ENCODE measurements around the gene HPRT1. TPM values are rescaled to one million over a fixed set of nuclear protein-coding genes. Genes with fewer than 3 reads are reported as not detected.

Gene HPRT1
- 53.0 TPM for polyA plus RNA-seq

DNA sequence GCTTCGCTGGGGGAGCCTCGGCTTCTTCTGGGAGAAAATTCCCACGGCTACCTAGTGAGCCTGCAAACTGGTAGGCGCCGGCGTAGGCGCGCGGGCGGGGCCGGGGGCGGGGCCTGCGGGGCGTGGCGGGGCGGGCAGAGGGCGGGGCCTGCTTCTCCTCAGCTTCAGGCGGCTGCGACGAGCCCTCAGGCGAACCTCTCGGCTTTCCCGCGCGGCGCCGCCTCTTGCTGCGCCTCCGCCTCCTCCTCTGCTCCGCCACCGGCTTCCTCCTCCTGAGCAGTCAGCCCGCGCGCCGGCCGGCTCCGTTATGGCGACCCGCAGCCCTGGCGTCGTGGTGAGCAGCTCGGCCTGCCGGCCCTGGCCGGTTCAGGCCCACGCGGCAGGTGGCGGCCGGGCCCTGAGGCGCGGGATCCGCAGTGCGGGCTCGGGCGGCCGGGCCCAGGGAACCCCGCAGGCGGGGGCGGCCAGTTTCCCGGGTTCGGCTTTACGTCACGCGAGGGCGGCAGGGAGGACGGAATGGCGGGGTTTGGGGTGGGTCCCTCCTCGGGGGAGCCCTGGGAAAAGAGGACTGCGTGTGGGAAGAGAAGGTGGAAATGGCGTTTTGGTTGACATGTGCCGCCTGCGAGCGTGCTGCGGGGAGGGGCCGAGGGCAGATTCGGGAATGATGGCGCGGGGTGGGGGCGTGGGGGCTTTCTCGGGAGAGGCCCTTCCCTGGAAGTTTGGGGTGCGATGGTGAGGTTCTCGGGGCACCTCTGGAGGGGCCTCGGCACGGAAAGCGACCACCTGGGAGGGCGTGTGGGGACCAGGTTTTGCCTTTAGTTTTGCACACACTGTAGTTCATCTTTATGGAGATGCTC lies at the start of gene HPRT1:
TSS of gene HPRT1 (plus strand) at position 161 of the 857 bp plus-strand sequence. CDS start at position 308, 147 bp downstream.
- Mint-ChIP-seq H3K4me1 (peaks cover 4 to 13% (median 10%) of the 10 kb centered on the region in 3 donors), H3K27ac (peak within 1 kb of the TSS; percentile 50 to 97 (median 76))

DNA sequence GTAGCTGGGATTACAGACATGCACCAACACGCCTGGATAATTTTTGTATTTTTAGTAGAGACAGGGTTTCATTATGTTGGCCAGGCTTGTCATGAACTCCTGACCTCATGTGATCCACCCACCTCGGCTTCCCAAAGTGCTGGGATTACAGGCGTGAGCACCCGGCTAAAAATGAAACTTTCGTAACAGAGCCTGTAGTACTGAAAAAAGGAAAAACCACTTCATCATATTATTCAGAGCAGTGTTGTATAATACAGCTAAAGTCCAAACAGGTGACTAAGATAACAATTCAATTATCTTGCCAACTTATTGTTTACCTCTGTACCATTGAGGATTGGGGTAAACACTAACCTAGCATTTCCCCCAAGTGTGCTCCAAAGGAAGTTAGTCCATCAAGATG lies 43.9 kb upstream of the HPRT1 start:
- Mint-ChIP-seq H3K9me3 (no peaks in the 10 kb centered on the region), H3K36me3 (peaks cover 2% of the 10 kb centered on the region), H3K4me1 (no peaks in the 10 kb centered on the region), H3K27me3 (no peaks in the 10 kb centered on the region), H3K4me3 (no peak overlapping the region), H3K27ac (no peak overlapping the region)

More for the DNA sequence above, at the start of gene HPRT1:
- Mint-ChIP-seq H3K27me3 (no peaks in the 10 kb centered on the region), H3K9me3 (no peaks in the 10 kb centered on the region), H3K36me3 (no peaks in the 10 kb centered on the region), H3K4me3 (peak within 1 kb of the TSS; percentile 85 to 97 (median 94))

DNA sequence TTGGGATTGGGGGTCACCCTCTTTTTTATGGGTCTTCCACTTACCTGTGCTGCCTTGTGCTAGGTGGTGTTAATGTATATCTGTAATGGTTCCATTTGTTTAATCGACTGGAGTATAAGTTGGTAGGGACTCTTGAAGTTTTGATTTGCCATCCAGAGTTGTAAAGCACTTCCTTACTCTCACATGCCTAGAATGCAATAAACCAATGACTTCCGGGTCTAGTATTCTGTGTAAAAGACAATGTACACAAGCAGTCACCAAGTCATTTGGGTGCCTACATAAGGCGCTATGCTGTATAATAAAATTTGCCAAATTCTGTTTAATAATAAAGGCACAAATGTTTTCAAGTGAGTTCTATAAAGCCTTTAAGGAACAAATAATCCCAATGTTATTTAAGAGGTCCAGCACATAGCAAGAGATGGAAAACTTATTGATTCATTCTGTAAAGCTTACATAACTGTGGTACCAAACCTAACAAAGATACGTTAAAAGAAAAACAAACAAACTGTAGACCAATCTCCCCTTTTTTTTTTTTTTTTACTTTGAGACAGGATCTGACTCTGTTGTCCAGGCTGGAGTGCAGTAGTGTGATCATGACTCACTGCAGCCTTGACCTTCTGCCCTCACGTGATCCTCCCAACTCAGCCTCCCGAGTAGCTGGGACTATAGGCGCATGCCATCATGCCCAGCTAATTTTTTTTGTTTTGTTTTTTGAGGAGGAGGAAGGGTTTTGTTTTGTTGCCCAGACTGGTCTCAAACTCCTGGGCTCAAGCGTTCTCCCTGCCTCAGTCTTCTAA lies 41.5 kb upstream of the HPRT1 start:
- no peaks in the 10 kb centered on the region for H3K27me3 Mint-ChIP-seq
- H3K27ac Mint-ChIP-seq = peak overlapping the region in 1 of 3 donors; percentile 64
- no peak overlapping the region for H3K4me3 Mint-ChIP-seq
- H3K4me1 Mint-ChIP-seq = no peaks in the 10 kb centered on the region
- H3K9me3 Mint-ChIP-seq = no peaks in the 10 kb centered on the region
- peaks cover 2% of the 10 kb centered on the region for H3K36me3 Mint-ChIP-seq

DNA sequence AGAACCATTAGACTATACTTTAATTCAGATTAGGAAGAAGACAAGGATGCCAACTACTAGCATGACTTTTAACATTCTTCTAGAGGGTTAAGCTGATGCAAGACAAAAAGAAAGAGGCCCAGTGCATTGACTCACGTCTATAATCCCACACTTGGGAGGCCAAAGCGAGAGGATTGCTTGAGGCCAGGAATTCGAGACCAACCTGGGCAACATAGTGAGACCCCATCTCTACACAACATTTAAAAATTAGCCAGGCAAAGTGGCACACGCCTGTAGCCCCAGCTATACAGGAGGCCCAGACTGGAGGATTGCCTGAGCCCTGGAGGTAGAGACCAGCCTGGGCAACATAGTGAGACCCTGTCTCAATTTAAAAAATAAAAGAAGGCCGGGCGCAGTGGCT lies 40.2 kb upstream of the HPRT1 start:
- Mint-ChIP-seq H3K4me3 (no peak overlapping the region), H3K36me3 (peaks cover 2% of the 10 kb centered on the region), H3K9me3 (no peaks in the 10 kb centered on the region), H3K27ac (no peak overlapping the region), H3K4me1 (no peaks in the 10 kb centered on the region), H3K27me3 (no peaks in the 10 kb centered on the region)

DNA sequence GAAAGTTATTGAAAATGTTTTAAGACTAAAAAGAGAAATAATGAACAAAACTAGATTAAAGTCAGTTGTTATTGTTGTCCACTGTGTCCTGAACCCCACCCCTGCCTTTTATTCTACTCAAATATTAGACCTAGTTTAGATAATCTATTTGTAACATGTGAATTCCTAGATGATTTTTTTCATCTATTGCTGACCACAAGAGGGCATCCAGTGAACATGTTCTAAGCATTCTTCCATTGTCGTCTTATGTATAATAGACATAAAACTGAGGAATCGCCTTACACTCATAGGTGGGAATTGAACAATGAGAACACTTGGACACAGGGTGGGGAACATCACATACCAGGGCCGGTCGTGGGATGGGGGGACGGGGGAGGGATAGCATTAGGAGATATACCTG lies 36.4 kb upstream of the HPRT1 start:
- H3K9me3 Mint-ChIP-seq = no peaks in the 10 kb centered on the region
- no peaks in the 10 kb centered on the region for H3K36me3 Mint-ChIP-seq
- no peaks in the 10 kb centered on the region for H3K27me3 Mint-ChIP-seq
- H3K27ac Mint-ChIP-seq = no peak overlapping the region
- no peak overlapping the region for H3K4me3 Mint-ChIP-seq
- peaks cover 0 to 1% (median 0%) of the 10 kb centered on the region in 3 donors for H3K4me1 Mint-ChIP-seq

DNA sequence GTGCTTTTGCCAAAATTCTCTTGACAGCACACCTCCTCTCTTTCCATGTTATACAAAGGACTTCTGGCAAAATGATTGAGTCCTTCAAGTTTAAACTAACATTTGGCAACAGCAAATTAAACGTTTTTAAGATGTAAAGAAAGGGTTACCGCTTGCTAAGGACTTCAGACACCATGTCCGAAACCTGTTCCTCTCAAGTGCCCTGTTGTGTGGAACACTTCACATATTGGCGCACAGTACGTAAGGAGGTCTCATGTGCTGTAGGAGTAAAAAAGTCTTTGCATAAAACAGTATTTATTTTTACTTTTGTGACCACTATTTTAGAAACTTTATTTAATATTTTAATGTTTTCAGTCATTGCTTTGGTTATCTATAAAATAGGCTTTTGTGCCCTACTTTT lies 33.7 kb upstream of the HPRT1 start:
- H3K4me3 Mint-ChIP-seq = no peak overlapping the region
- peaks cover 0 to 1% (median 0%) of the 10 kb centered on the region in 3 donors for H3K4me1 Mint-ChIP-seq
- H3K27ac Mint-ChIP-seq = no peak overlapping the region
- H3K36me3 Mint-ChIP-seq = no peaks in the 10 kb centered on the region
- H3K27me3 Mint-ChIP-seq = no peaks in the 10 kb centered on the region
- peaks cover 0 to 2% (median 0%) of the 10 kb centered on the region in 3 donors for H3K9me3 Mint-ChIP-seq

DNA sequence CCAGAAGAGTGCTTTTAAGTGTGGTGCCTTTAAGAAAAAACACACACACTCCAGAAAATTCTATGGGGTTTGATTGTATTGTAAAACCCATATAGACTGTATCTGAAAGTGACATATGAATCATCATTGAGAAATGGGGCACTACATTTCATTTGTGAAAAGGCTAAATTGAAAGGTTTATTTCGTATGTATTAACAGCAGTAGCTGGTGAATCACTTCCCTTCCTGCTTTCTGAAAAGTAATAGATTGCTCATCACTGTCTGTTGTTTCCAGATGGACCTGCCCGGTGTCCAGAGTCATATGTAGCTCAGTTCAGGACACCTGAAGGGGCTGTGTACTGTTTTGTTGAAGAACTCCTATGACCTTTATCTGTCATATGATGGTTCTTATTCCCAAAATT lies 28.1 kb upstream of the HPRT1 start:
- H3K4me3 Mint-ChIP-seq = peak overlapping the region in 1 of 4 donors; percentile 39
- H3K27ac Mint-ChIP-seq = no peak overlapping the region
- H3K4me1 Mint-ChIP-seq = peaks cover 0 to 1% (median 0%) of the 10 kb centered on the region in 3 donors
- peaks cover 0 to 2% (median 0%) of the 10 kb centered on the region in 3 donors for H3K9me3 Mint-ChIP-seq
- H3K27me3 Mint-ChIP-seq = no peaks in the 10 kb centered on the region
- H3K36me3 Mint-ChIP-seq = no peaks in the 10 kb centered on the region

GRCh38 chrX:134435894-134436293 lies 24.1 kb upstream of the HPRT1 start:
- Mint-ChIP-seq H3K9me3 (no peaks in the 10 kb centered on the region), H3K4me3 (no peak overlapping the region), H3K27me3 (no peaks in the 10 kb centered on the region), H3K4me1 (no peaks in the 10 kb centered on the region), H3K36me3 (no peaks in the 10 kb centered on the region), H3K27ac (no peak overlapping the region)

GRCh38 chrX:134443020-134443419 lies 16.9 kb upstream of the HPRT1 start:
- H3K9me3 Mint-ChIP-seq = no peaks in the 10 kb centered on the region
- H3K27me3 Mint-ChIP-seq = no peaks in the 10 kb centered on the region
- H3K27ac Mint-ChIP-seq = no peak overlapping the region
- no peaks in the 10 kb centered on the region for H3K4me1 Mint-ChIP-seq
- H3K36me3 Mint-ChIP-seq = no peaks in the 10 kb centered on the region
- no peak overlapping the region for H3K4me3 Mint-ChIP-seq

DNA sequence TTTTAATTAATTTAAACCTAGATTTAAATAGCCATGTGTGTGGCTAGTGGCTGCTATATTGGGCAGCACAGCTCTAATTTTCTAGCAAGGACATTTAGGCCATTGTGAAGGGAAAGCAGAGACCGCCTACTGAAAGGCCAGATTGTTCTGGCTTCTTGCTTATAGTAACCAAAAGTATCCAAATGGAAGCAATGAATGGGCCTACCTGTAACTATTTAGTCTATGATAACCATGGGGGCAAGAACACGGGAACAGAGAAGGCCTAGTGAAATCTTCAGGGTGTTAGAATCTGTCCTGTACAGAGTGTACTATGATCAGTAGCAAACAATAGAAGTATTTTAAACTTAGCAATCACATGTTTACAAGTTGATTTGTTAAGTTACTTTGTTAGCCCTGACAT lies 16.5 kb upstream of the HPRT1 start:
- no peak overlapping the region for H3K4me3 Mint-ChIP-seq
- no peaks in the 10 kb centered on the region for H3K9me3 Mint-ChIP-seq
- H3K36me3 Mint-ChIP-seq = peaks cover 1% of the 10 kb centered on the region
- no peaks in the 10 kb centered on the region for H3K4me1 Mint-ChIP-seq
- no peak overlapping the region for H3K27ac Mint-ChIP-seq
- H3K27me3 Mint-ChIP-seq = no peaks in the 10 kb centered on the region

GRCh38 chrX:134444681-134445080 lies 15.3 kb upstream of the HPRT1 start:
- Mint-ChIP-seq H3K4me1 (no peaks in the 10 kb centered on the region), H3K9me3 (no peaks in the 10 kb centered on the region), H3K4me3 (no peak overlapping the region), H3K27me3 (no peaks in the 10 kb centered on the region), H3K27ac (no peak overlapping the region), H3K36me3 (peaks cover 1% of the 10 kb centered on the region)

- Mint-ChIP-seq H3K27me3 (no peaks in the 10 kb centered on the region), H3K4me3 (peak overlapping the region in 1 of 4 donors; percentile 25), H3K9me3 (peaks cover 0 to 2% (median 0%) of the 10 kb centered on the region in 3 donors), H3K36me3 (peaks cover 1% of the 10 kb centered on the region), H3K4me1 (peaks cover 3 to 9% (median 8%) of the 10 kb centered on the region in 3 donors), H3K27ac (no peak overlapping the region)
Measured at GRCh38 chrX:134452596-134452995, 7.4 kb upstream of the HPRT1 start.

DNA sequence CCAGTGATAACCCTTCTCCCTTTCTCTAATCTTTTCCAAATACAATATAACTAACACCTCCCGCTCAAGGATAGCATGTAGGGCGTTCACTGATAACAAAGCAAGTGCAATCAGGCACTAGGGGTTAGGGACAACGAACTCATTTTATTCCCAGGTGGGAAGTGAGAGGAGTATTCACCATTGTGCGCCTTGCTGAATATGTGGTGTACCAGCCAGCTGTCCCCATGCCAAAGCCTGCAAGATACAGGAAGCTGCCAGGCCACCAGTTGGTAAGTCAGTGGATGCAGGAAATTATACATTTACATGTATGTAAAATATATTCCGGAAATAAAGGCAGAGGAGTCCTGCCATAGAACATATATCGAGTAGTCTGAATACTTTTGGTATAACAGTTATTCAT lies 6.3 kb upstream of the HPRT1 start:
- Mint-ChIP-seq H3K27ac (no peak overlapping the region), H3K9me3 (peaks cover 0 to 2% (median 0%) of the 10 kb centered on the region in 3 donors), H3K4me3 (no peak overlapping the region), H3K4me1 (peaks cover 4 to 11% (median 9%) of the 10 kb centered on the region in 3 donors), H3K27me3 (no peaks in the 10 kb centered on the region), H3K36me3 (no peaks in the 10 kb centered on the region)

DNA sequence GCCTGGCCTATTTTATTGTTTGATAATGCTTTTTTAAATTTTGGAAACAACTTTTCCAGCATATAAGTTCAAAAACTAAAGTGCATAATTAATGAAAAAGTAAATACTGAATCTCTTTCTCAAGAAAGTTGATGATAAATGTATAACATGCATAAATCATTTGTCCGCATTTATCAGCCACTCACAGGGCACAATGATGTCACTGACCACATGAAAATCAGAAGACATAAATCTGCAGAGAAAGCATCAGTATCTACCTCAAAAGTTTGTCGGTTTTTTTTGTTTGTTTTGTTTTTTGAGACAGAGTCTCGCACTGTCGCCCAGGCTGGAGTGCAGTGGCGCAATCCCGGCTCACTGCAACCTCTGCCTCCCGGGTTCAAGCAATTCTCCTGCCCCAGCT lies 5.5 kb upstream of the HPRT1 start:
- peaks cover 0 to 2% (median 0%) of the 10 kb centered on the region in 3 donors for H3K9me3 Mint-ChIP-seq
- H3K4me3 Mint-ChIP-seq = no peak overlapping the region
- peaks cover 4 to 11% (median 9%) of the 10 kb centered on the region in 3 donors for H3K4me1 Mint-ChIP-seq
- H3K27me3 Mint-ChIP-seq = no peaks in the 10 kb centered on the region
- no peak overlapping the region for H3K27ac Mint-ChIP-seq
- no peaks in the 10 kb centered on the region for H3K36me3 Mint-ChIP-seq

DNA sequence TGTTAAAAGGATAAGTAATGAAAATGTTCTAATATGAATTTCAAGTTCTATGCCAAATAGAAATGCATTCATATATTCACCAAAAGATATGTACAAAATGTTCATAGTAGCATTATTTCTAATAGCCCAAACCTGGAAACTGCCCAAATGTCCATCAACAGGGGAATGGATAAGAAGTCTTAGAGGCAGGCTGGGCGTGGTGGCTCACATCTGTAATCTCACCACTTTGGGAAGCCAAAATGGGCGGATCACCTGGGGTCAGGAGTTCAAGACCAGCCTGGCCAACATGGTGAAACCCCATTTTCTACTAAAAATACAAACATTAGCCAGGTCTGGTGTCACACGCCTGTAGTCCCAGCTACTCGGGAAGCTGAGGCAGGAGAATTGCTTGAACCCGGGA lies 2.3 kb upstream of the HPRT1 start:
- H3K9me3 Mint-ChIP-seq = no peaks in the 10 kb centered on the region
- H3K27me3 Mint-ChIP-seq = no peaks in the 10 kb centered on the region
- no peaks in the 10 kb centered on the region for H3K36me3 Mint-ChIP-seq
- no peak overlapping the region for H3K27ac Mint-ChIP-seq
- H3K4me3 Mint-ChIP-seq = peak overlapping the region in 2 of 4 donors; percentile 50 to 71
- H3K4me1 Mint-ChIP-seq = peaks cover 4 to 17% (median 14%) of the 10 kb centered on the region in 3 donors
